DMS53 (cell line): ENCODE measurements around the gene ZNF474.
A peak's percentile ranks its signal among the peaks of the same experiment; 100 is the strongest.

Experiments used
- DNase-seq: peaks from one replicate; lab custom pipeline; 2025; lab: John Stamatoyannopoulos, UW

Gene ZNF474

GRCh38 chr5:122118356-122118948, 10.9 kb upstream of the ZNF474 start:
- DNase-seq = no peak

GRCh38 chr5:122119205-122119604, 10.1 kb upstream of the ZNF474 start:
- DNase-seq = no peak

GRCh38 chr5:122120493-122120892, 8.9 kb upstream of the ZNF474 start:
- no peak for DNase-seq

GRCh38 chr5:122120957-122121356, 8.4 kb upstream of the ZNF474 start:
- no peak for DNase-seq

GRCh38 chr5:122121479-122122465, 7.6 kb upstream of the ZNF474 start:
- peak; percentile 58 for DNase-seq

GRCh38 chr5:122124766-122125165, 4.6 kb upstream of the ZNF474 start:
- no peak for DNase-seq

GRCh38 chr5:122126177-122126755, 3.1 kb upstream of the ZNF474 start:
- DNase-seq = no peak

GRCh38 chr5:122126756-122127321, 2.5 kb upstream of the ZNF474 start:
- DNase-seq = no peak

- DNase-seq = no peak
These were observed 806 bp downstream of the ZNF474 start for GRCh38 chr5:122130152-122130551.

GRCh38 chr5:122137702-122138101, 8.4 kb downstream of the ZNF474 start:
- no peak for DNase-seq

GRCh38 chr5:122138356-122138755, 9.0 kb downstream of the ZNF474 start:
- DNase-seq = no peak

GRCh38 chr5:122140900-122141299, 11.6 kb downstream of the ZNF474 start:
- no peak for DNase-seq

GRCh38 chr5:122141751-122142150, 12.4 kb downstream of the ZNF474 start:
- DNase-seq = no peak

GRCh38 chr5:122142480-122143164, 13.3 kb downstream of the ZNF474 start:
- DNase-seq = no peak

GRCh38 chr5:122144236-122144635, 14.9 kb downstream of the ZNF474 start:
- DNase-seq = no peak

- no peak for DNase-seq
These were observed 16.6 kb downstream of the ZNF474 start for GRCh38 chr5:122145906-122146305.

GRCh38 chr5:122149321-122150090, 20.2 kb downstream of the ZNF474 start:
- no peak for DNase-seq

- no peak for DNase-seq
These were observed 20.9 kb downstream of the ZNF474 start for GRCh38 chr5:122150215-122150614.

- DNase-seq = no peak
These were observed 22.3 kb downstream of the ZNF474 start for GRCh38 chr5:122151640-122152039.

GRCh38 chr5:122152266-122152900, 23.0 kb downstream of the ZNF474 start:
- no peak for DNase-seq

- no peak for DNase-seq
These were observed 23.9 kb downstream of the ZNF474 start for GRCh38 chr5:122153230-122153629.
